Peyer's patch (tissue), 4 donors: ENCODE data around the gene VAMP2.

ENCODE experiments used
- POLR2A ChIP-seq, 2 donors: fragments of 450-650 bp; IDR thresholded peaks; one replicate each; pipeline ENCODE4 v1.5.1; 2017; ENCODE audit warnings: antibody characterized with exemption in 2 of 2, mild to moderate bottlenecking in 2 of 2, moderate library complexity in 2 of 2
- TF ChIP-seq, protein P1 (sequence below), 6 experiments: fragments of 450-650 bp in 4 of 6; fragments of 200-600 bp in 2 of 6; sonication (generic) in 1 of 6; IDR thresholded peaks; one replicate each; pipeline ENCODE4 v1.5.1; 2017 to 2019; ENCODE audit warnings: antibody characterized with exemption in 6 of 6, mild to moderate bottlenecking in 3 of 6, moderate library complexity in 1 of 6

DNA sequence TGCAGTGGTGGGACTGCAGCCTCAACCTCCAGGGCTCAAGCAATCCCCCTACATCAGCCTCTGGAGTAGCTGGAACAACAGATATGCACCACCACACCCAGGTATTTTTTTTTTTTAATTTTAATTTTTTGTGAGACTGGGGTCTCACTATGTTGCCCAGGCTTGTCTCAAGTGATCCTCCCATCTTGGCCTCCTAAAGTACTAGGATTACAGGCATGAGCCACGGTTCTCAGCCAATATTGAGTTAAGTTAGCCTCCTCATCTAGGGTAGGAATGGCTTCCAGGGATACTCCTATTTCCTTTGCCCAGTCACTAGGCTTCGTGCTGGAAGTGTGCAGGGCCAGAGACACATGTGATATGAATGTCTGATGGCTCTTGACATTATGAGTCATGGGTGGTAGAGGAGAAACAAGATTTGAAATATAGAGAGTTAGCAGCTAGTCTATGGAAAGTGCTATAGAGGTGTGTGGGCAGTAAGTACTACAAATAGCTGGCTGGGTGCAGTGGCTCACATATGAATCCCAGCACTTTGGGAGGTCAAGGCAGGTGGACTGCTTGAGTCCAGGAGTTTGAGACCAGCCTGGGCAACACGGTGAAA lies 30.8 kb downstream of the VAMP2 start:
- TF ChIP-seq, protein P1, sequence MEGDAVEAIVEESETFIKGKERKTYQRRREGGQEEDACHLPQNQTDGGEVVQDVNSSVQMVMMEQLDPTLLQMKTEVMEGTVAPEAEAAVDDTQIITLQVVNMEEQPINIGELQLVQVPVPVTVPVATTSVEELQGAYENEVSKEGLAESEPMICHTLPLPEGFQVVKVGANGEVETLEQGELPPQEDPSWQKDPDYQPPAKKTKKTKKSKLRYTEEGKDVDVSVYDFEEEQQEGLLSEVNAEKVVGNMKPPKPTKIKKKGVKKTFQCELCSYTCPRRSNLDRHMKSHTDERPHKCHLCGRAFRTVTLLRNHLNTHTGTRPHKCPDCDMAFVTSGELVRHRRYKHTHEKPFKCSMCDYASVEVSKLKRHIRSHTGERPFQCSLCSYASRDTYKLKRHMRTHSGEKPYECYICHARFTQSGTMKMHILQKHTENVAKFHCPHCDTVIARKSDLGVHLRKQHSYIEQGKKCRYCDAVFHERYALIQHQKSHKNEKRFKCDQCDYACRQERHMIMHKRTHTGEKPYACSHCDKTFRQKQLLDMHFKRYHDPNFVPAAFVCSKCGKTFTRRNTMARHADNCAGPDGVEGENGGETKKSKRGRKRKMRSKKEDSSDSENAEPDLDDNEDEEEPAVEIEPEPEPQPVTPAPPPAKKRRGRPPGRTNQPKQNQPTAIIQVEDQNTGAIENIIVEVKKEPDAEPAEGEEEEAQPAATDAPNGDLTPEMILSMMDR (IDR thresholded peaks at IDR 0.05) = no peak
- no peak for TF ChIP-seq POLR2A (IDR thresholded peaks at IDR 0.05)
